ENCODE data around the gene PDLIM4. TPM values are rescaled to one million over a fixed set of nuclear protein-coding genes. Genes with fewer than 3 reads are reported as not detected.

The PDLIM4 gene
- total RNA-seq, 1 experiment from 2014 or later = 7.6 TPM

- no peaks in the 10 kb centered on the region for H3K23me2 ChIP-seq (ENCODE audit: insufficient read length, low read depth, low read length, poor library complexity, severe bottlenecking)
- Mint-ChIP-seq H3K36me3 (ENCODE audit: insufficient read depth in 1 of 3, low read depth in 3 of 3) (no peaks in the 10 kb centered on the region), H3K4me3 (peak overlapping the region; percentile 5 to 6; a peak in 1 of 5 replicates), H3K27ac (peak overlapping the region; percentile 62 to 95 (median 90)), H3K9me3 (no peaks in the 10 kb centered on the region), H3K4me1 (peaks cover 14 to 18% of the 10 kb centered on the region in 2 experiments), H3K27me3 (ENCODE audit: low read depth) (no peaks in the 10 kb centered on the region)
- H2BK12ac ChIP-seq (ENCODE audit: insufficient read length, low read depth, low read length) = peak overlapping the region; percentile 88
- no peaks in the 10 kb centered on the region for H3K79me1 ChIP-seq (ENCODE audit: insufficient read depth, low read depth, low read length, poor library complexity, severe bottlenecking)
- no peak overlapping the region for H3K27ac ChIP-seq (ENCODE audit: insufficient read length, low read depth, low read length)
- no peak overlapping the region for H2BK5ac ChIP-seq (ENCODE audit: insufficient read length, low read length)
- H3K79me2 ChIP-seq (ENCODE audit: insufficient read depth, low read length) = no peaks in the 10 kb centered on the region
- H4K5ac ChIP-seq (ENCODE audit: insufficient read length, low read depth, low read length) = peak overlapping the region; percentile 35
- no peaks in the 10 kb centered on the region for H3K9me3 ChIP-seq (ENCODE audit: control insufficient read depth, low read depth, low read length)
- no peak overlapping the region for H3K56ac ChIP-seq (ENCODE audit: insufficient read length, low read depth, low read length)
- H4K91ac ChIP-seq (ENCODE audit: insufficient read length, low read depth, low read length) = no peak overlapping the region
- WGBS (ENCODE audit: extremely low coverage, insufficient read length, low lambda C conversion rate) = no CpG with 5 or more reads among the region's 11 CpGs
- DNase-seq = peak; percentile 71
- peak overlapping the region; percentile 98 for H3K18ac ChIP-seq (ENCODE audit: insufficient read length, low read depth, low read length)
- H3K27me3 ChIP-seq (ENCODE audit: insufficient read depth, low read length) = no peaks in the 10 kb centered on the region
- TF ChIP-seq, protein P1, sequence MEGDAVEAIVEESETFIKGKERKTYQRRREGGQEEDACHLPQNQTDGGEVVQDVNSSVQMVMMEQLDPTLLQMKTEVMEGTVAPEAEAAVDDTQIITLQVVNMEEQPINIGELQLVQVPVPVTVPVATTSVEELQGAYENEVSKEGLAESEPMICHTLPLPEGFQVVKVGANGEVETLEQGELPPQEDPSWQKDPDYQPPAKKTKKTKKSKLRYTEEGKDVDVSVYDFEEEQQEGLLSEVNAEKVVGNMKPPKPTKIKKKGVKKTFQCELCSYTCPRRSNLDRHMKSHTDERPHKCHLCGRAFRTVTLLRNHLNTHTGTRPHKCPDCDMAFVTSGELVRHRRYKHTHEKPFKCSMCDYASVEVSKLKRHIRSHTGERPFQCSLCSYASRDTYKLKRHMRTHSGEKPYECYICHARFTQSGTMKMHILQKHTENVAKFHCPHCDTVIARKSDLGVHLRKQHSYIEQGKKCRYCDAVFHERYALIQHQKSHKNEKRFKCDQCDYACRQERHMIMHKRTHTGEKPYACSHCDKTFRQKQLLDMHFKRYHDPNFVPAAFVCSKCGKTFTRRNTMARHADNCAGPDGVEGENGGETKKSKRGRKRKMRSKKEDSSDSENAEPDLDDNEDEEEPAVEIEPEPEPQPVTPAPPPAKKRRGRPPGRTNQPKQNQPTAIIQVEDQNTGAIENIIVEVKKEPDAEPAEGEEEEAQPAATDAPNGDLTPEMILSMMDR (conservative IDR thresholded peaks at IDR 0.05) = no peak
- H2BK15ac ChIP-seq (ENCODE audit: low read depth, low read length) = no peak overlapping the region
- H3K4me2 ChIP-seq (ENCODE audit: insufficient read depth, insufficient read length, low read length) = peak overlapping the region; percentile 20
- no peaks in the 10 kb centered on the region for H3K4me1 ChIP-seq (ENCODE audit: insufficient read depth, low read length)
- H3K9ac ChIP-seq (ENCODE audit: extremely low read depth, insufficient read length, low read length) = no peak overlapping the region
- H2AFZ ChIP-seq (ENCODE audit: low read length) = peak overlapping the region; percentile 2
- no peak overlapping the region for H2AK5ac ChIP-seq (ENCODE audit: insufficient read length, low read length)
- no peak overlapping the region for H3K23ac ChIP-seq (ENCODE audit: insufficient read length, low read depth, low read length)
- H3T11ph ChIP-seq (ENCODE audit: low read length) = peak overlapping the region; percentile 20
- H2BK120ac ChIP-seq (ENCODE audit: low read depth, low read length, poor library complexity, severe bottlenecking) = no peak overlapping the region
- no peak overlapping the region for H3K4ac ChIP-seq (ENCODE audit: low read depth, low read length)
- H4K20me1 ChIP-seq (ENCODE audit: control insufficient read depth, insufficient read depth, insufficient read length) = no peaks in the 10 kb centered on the region
- H3K14ac ChIP-seq (ENCODE audit: insufficient read depth, low read length) = peak overlapping the region; percentile 95
- no peak overlapping the region for H4K8ac ChIP-seq (replicated peaks; ENCODE audit: insufficient read length, low read depth, low read length)
- H2BK20ac ChIP-seq (ENCODE audit: low read depth, low read length, poor library complexity, severe bottlenecking) = no peak overlapping the region
Measured at GRCh38 chr5:132322266-132322665, 64.8 kb downstream of the PDLIM4 start.

Small RNAs within 50 kb of the gene (microRNA-seq; reads per million reads assigned to microRNA genes)
- not detected for gene MIR6830 (ENCODE audit: borderline microRNAs expressed)

Other genes starting within 250 kb of the PDLIM4 start
- gene ACSL6, start 246.0 kb upstream of the PDLIM4 start, total RNA-seq (2021) = 1.3 and 1.6 TPM in 2 replicates
- gene IL3, start 197.0 kb upstream of the PDLIM4 start, total RNA-seq (2021) = not detected in 2 replicates
- gene CSF2, start 183.9 kb upstream of the PDLIM4 start, total RNA-seq (2021) = not detected in 2 replicates
- 15.1 and 15.3 TPM in 2 replicates for gene P4HA2, start 29.8 kb upstream of the PDLIM4 start, total RNA-seq (2021)
- 0.70 and 0.72 TPM in 2 replicates for gene SLC22A4, start 36.7 kb downstream of the PDLIM4 start, total RNA-seq (2021)
- 3.4 and 3.9 TPM in 2 replicates for gene SLC22A5, start 112.0 kb downstream of the PDLIM4 start, total RNA-seq (2021)
- 7.2 and 8.7 TPM in 2 replicates for gene IRF1, start 233.1 kb downstream of the PDLIM4 start, total RNA-seq (2021)

Data from H9 (cell line).